Measurements from ENCODE around the gene IFNA4.

The IFNA4 gene

GRCh38 chr9:21165516-21165915 is 21.9 kb downstream of the IFNA4 start:
- no peak for DNase-seq

- DNase-seq = no peak
Measured at GRCh38 chr9:21160178-21160577, 27.2 kb downstream of the IFNA4 start.

- no peak for DNase-seq
Measured at GRCh38 chr9:21155501-21155900, 31.9 kb downstream of the IFNA4 start.

- DNase-seq = peak; percentile 27
Measured at GRCh38 chr9:21154018-21154608, 33.3 kb downstream of the IFNA4 start.

- no peak for DNase-seq
Measured at GRCh38 chr9:21153336-21154017, 33.9 kb downstream of the IFNA4 start.

- DNase-seq = no peak
Measured at GRCh38 chr9:21144603-21145002, 42.8 kb downstream of the IFNA4 start.

- no peak for DNase-seq
Measured at GRCh38 chr9:21141427-21141882, 45.9 kb downstream of the IFNA4 start, which contains the start of gene IFNW1. IFNW1 (minus strand) TSS chr9:21141832; CDS start chr9:21141570, 262 bp downstream.

GRCh38 chr9:21137020-21137419 is 50.4 kb downstream of the IFNA4 start:
- no peak for DNase-seq

All from eye (tissue), 1 donor.